ENCODE data around the gene IER5. TPM values are rescaled to one million over a fixed set of nuclear protein-coding genes. Genes with fewer than 3 reads are reported as not detected.

The IER5 gene
- polyA plus RNA-seq, 1 of the 3 experiments (the other 2 are of a cell fraction): 52.9 TPM

- peak overlapping the region; percentile 99 for H3K4me2 ChIP-seq
- TF ChIP-seq POLR2AphosphoS5 (IDR thresholded peaks at IDR 0.05; ENCODE audit: low read depth, low read length): no peak
- TF ChIP-seq REST (IDR thresholded peaks at IDR 0.05; ENCODE audit: low read depth, low read length): no peak
- TF ChIP-seq YY1 (IDR thresholded peaks at IDR 0.05; ENCODE audit: low read depth): no peak
- TF ChIP-seq NFIC (IDR thresholded peaks at IDR 0.05; ENCODE audit: borderline replicate concordance): 0 out of 2 replicates have a peak, but pooled peaks have one; percentile 4
- no peak for TF ChIP-seq FOSL2 (IDR thresholded peaks at IDR 0.05; ENCODE audit: borderline replicate concordance, low read depth)
- peak; percentile 72; the same call in 1 of the 2 replicates for TF ChIP-seq MAX (IDR thresholded peaks at IDR 0.05; ENCODE audit: low read depth)
- no peak for TF ChIP-seq FOXM1 (IDR thresholded peaks at IDR 0.05; ENCODE audit: low read depth)
- no peak for TF ChIP-seq GABPA (IDR thresholded peaks at IDR 0.05; ENCODE audit: low read depth)
- TF ChIP-seq USF1 (IDR thresholded peaks at IDR 0.05; ENCODE audit: borderline replicate concordance, low read depth): no peak
- no peak for TF ChIP-seq NRF1 (IDR thresholded peaks at IDR 0.05; ENCODE audit: low read depth, low read length)
- TF ChIP-seq SMC3 (IDR thresholded peaks at IDR 0.05; ENCODE audit: low read depth, low read length): no peak
- no peak for TF ChIP-seq ELF1 (IDR thresholded peaks at IDR 0.05)
- no peak for TF ChIP-seq TEAD4 (IDR thresholded peaks at IDR 0.05; ENCODE audit: borderline replicate concordance, insufficient read depth)
- no peak for TF ChIP-seq MXI1 (IDR thresholded peaks at IDR 0.05; ENCODE audit: low read depth, low read length)
- H3K27ac ChIP-seq (ENCODE audit: low read depth in 2 of 2, low read length in 1 of 2): peak overlapping the region; percentile 98 to 99
- H3K36me3 ChIP-seq (replicated peaks in 1 of 2; ENCODE audit: control insufficient read depth in 1 of 2, insufficient read depth in 2 of 2, low read length in 1 of 2): no peaks in the 10 kb centered on the region
- H3K9me3 ChIP-seq: no peaks in the 10 kb centered on the region
- H3K79me2 ChIP-seq (ENCODE audit: insufficient read depth): peaks cover 27% of the 10 kb centered on the region
- no peak overlapping the region for H3K9ac ChIP-seq
- 86% methylated on average over 7 of the region's 7 CpGs for WGBS (ENCODE audit: low lambda C conversion rate)
- H3K9me2 ChIP-seq: no peaks in the 10 kb centered on the region
- POLR2A ChIA-PET: interaction anchor here (1.9 kb wide), 1 partner anchor 13 kb away, joined by 11 read pairs; no protein-coding TSS in a partner anchor
- H3F3A ChIP-seq (replicated peaks; ENCODE audit: insufficient read depth): peaks cover 54% of the 10 kb centered on the region
- H3K27me3 ChIP-seq (ENCODE audit: insufficient read depth): no peaks in the 10 kb centered on the region
- H4K20me1 ChIP-seq (ENCODE audit: insufficient read depth): no peaks in the 10 kb centered on the region
- peaks cover 62 to 63% of the 10 kb centered on the region in 2 experiments for H3K4me1 ChIP-seq (ENCODE audit: control insufficient read depth in 1 of 2, insufficient read depth in 2 of 2, low read depth in 1 of 2, low read length in 1 of 2)
- peak overlapping the region in 1 of 2 experiments; percentile 80; a peak in 2 of 4 replicates for H3K4me3 ChIP-seq (ENCODE audit: low read depth in 2 of 2, low read length in 1 of 2)
- CTCF ChIA-PET: interaction anchor here (0.8 to 18.5 kb wide), 4 partner anchors 12 to 240 kb away, joined by 3 to 143 read pairs (median 16); no protein-coding TSS in a partner anchor
- no peak overlapping the region for H2AFZ ChIP-seq (ENCODE audit: low read depth)
- no peak for DNase-seq
Measured at GRCh38 chr1:181103399-181103798, 14.9 kb downstream of the IER5 start.
